Measurements from ENCODE around the gene ZNF219. TPM values are rescaled to one million over a fixed set of nuclear protein-coding genes. Genes with fewer than 3 reads are reported as not detected.
A peak's percentile ranks its signal among the peaks of the same experiment; 100 is the strongest.

The ZNF219 gene
- total and polyA plus RNA-seq, 2 of the 13 experiments (the other 11 are each of a cell fraction or from before 2014, with no cell fraction given): 34.5 to 36.6 TPM

GRCh38 chr14:21043974-21044618 is 54.4 kb downstream of the ZNF219 start (continued):
- TF ChIP-seq, protein P1, sequence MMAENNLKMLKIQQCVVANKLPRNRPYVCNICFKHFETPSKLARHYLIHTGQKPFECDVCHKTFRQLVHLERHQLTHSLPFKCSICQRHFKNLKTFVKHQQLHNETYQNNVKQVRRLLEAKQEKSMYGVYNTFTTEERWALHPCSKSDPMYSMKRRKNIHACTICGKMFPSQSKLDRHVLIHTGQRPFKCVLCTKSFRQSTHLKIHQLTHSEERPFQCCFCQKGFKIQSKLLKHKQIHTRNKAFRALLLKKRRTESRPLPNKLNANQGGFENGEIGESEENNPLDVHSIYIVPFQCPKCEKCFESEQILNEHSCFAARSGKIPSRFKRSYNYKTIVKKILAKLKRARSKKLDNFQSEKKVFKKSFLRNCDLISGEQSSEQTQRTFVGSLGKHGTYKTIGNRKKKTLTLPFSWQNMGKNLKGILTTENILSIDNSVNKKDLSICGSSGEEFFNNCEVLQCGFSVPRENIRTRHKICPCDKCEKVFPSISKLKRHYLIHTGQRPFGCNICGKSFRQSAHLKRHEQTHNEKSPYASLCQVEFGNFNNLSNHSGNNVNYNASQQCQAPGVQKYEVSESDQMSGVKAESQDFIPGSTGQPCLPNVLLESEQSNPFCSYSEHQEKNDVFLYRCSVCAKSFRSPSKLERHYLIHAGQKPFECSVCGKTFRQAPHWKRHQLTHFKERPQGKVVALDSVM (CRISPR knock-in tag; IDR thresholded peaks at IDR 0.05): no peak
- TF ChIP-seq ZNF501 (CRISPR knock-in tag; IDR thresholded peaks at IDR 0.05) (peak; percentile 30; the same call in 1 of the 2 replicates), ZFP1 (CRISPR knock-in tag; IDR thresholded peaks at IDR 0.05) (peak; percentile 53; the same call in 1 of the 2 replicates), ZNF101 (CRISPR knock-in tag; IDR thresholded peaks at IDR 0.05; ENCODE audit: borderline replicate concordance, low read depth) (no peak), MXI1 (IDR thresholded peaks at IDR 0.05; ENCODE audit: borderline replicate concordance, low read depth, low read length) (no peak), IKZF5 (CRISPR knock-in tag; IDR thresholded peaks at IDR 0.05) (peak; percentile 57), ZIK1 (CRISPR knock-in tag; IDR thresholded peaks at IDR 0.05; ENCODE audit: borderline replicate concordance, low read depth) (no peak), ZNF678 (CRISPR knock-in tag; IDR thresholded peaks at IDR 0.05) (no peak), CCDC6 (CRISPR knock-in tag; IDR thresholded peaks at IDR 0.05) (no peak), ZBTB21 (CRISPR knock-in tag; IDR thresholded peaks at IDR 0.05) (no peak), SRSF9 (IDR thresholded peaks at IDR 0.05; ENCODE audit: borderline replicate concordance, insufficient read depth, low read depth, low read length, poor library complexity, severe bottlenecking) (no peak), REXO4 (CRISPR knock-in tag; IDR thresholded peaks at IDR 0.05; ENCODE audit: borderline replicate concordance) (no peak), ZNF260 (CRISPR knock-in tag; IDR thresholded peaks at IDR 0.05; ENCODE audit: borderline replicate concordance, low read depth) (no peak), EHMT2 (IDR thresholded peaks at IDR 0.05; ENCODE audit: borderline replicate concordance, low read depth, low read length) (peak; percentile 94), ZNF878 (CRISPR knock-in tag; IDR thresholded peaks at IDR 0.05) (no peak), HDAC6 (IDR thresholded peaks at IDR 0.05; ENCODE audit: low read depth, low read length) (no peak), STAT5B (CRISPR knock-in tag; IDR thresholded peaks at IDR 0.05) (no peak), ASH2L (IDR thresholded peaks at IDR 0.05; ENCODE audit: insufficient read length, low read depth, low read length) (peak; percentile 69), ZNF274 (CRISPR knock-in tag; IDR thresholded peaks at IDR 0.05) (no peak)
- TF ChIP-seq, protein P2, sequence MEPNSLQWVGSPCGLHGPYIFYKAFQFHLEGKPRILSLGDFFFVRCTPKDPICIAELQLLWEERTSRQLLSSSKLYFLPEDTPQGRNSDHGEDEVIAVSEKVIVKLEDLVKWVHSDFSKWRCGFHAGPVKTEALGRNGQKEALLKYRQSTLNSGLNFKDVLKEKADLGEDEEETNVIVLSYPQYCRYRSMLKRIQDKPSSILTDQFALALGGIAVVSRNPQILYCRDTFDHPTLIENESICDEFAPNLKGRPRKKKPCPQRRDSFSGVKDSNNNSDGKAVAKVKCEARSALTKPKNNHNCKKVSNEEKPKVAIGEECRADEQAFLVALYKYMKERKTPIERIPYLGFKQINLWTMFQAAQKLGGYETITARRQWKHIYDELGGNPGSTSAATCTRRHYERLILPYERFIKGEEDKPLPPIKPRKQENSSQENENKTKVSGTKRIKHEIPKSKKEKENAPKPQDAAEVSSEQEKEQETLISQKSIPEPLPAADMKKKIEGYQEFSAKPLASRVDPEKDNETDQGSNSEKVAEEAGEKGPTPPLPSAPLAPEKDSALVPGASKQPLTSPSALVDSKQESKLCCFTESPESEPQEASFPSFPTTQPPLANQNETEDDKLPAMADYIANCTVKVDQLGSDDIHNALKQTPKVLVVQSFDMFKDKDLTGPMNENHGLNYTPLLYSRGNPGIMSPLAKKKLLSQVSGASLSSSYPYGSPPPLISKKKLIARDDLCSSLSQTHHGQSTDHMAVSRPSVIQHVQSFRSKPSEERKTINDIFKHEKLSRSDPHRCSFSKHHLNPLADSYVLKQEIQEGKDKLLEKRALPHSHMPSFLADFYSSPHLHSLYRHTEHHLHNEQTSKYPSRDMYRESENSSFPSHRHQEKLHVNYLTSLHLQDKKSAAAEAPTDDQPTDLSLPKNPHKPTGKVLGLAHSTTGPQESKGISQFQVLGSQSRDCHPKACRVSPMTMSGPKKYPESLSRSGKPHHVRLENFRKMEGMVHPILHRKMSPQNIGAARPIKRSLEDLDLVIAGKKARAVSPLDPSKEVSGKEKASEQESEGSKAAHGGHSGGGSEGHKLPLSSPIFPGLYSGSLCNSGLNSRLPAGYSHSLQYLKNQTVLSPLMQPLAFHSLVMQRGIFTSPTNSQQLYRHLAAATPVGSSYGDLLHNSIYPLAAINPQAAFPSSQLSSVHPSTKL (CRISPR knock-in tag; IDR thresholded peaks at IDR 0.05): peak; percentile 81

Data from HepG2 (cell line).